WTC11 (cell line): ENCODE results near the gene BEX4. TPM values are rescaled to one million over a fixed set of nuclear protein-coding genes. Genes with fewer than 3 reads are reported as not detected.

ENCODE experiments used
- ATAC-seq: fragments of 200-7000 bp; cut with Tn5 transposase; 2 replicates; pipeline ENCODE4 v1.10.0; 2021; ENCODE audit warnings: mild to moderate bottlenecking, moderate library complexity
- CTCF ChIA-PET: fragments of 300-600 bp; sonication (Branson Sonifier 250); formaldehyde crosslinking; loops from one replicate; lab custom pipeline; 2021; ENCODE audit warnings: antibody characterized with exemption; lab: Charles Lee
- POLR2A ChIA-PET: fragments of 350-600 bp; sonication (Branson Sonifier 250); formaldehyde crosslinking; loops from one replicate; lab custom pipeline; 2021; ENCODE audit warnings: antibody characterized with exemption; lab: Charles Lee
- DNase-seq: peaks from one replicate; pipeline ENCODE4 v3.0.0; 2021; ENCODE audit warnings: low spot score
- H3K27ac Mint-ChIP-seq: 2 replicates; pipeline ENCODE4 v1.8.0; 2021; ENCODE audit warnings: mixed read lengths
- H3K27me3 Mint-ChIP-seq: 2 replicates; pipeline ENCODE4 v1.8.0; 2021; ENCODE audit warnings: low read depth, mild to moderate bottlenecking, moderate library complexity, mixed read lengths
- H3K36me3 Mint-ChIP-seq: 2 replicates; pipeline ENCODE4 v1.8.0; 2021; ENCODE audit warnings: mixed read lengths
- H3K4me1 Mint-ChIP-seq: 2 replicates; pipeline ENCODE4 v1.8.0; 2022; ENCODE audit warnings: mixed read lengths
- H3K4me3 Mint-ChIP-seq: 2 replicates; pipeline ENCODE4 v1.8.0; 2021; ENCODE audit warnings: mild to moderate bottlenecking, moderate library complexity, mixed read lengths
- H3K9me3 Mint-ChIP-seq: 2 replicates; pipeline ENCODE4 v1.8.0; 2021; ENCODE audit warnings: mixed read lengths
- CBFB ChIP-seq: sonication (generic); formaldehyde crosslinking; IDR thresholded peaks from 2 replicates; pipeline ENCODE4 v1.8.1; 2022; ENCODE audit warnings: mild to moderate bottlenecking, low read depth, missing genetic modification reagents
- CREB1 ChIP-seq: sonication (generic); formaldehyde crosslinking; IDR thresholded peaks from 2 replicates; pipeline ENCODE4 v1.8.0; 2023; ENCODE audit warnings: mild to moderate bottlenecking, missing genetic modification reagents
- GABPB1 ChIP-seq: sonication (generic); formaldehyde crosslinking; IDR thresholded peaks from 2 replicates; pipeline ENCODE4 v1.8.1; 2023; ENCODE audit warnings: mild to moderate bottlenecking, missing genetic modification reagents
- GTF2I ChIP-seq: fragments of 250-450 bp; sonication (Bioruptor Pico); conservative IDR thresholded peaks from 2 replicates; pipeline ENCODE4 v1.4.0; 2021; ENCODE audit warnings: mild to moderate bottlenecking
- KAT7 ChIP-seq: sonication (generic); formaldehyde crosslinking; IDR thresholded peaks from 2 replicates; pipeline ENCODE4 v1.8.1; 2023; ENCODE audit warnings: missing genetic modification reagents, mild to moderate bottlenecking, borderline replicate concordance
- NFE2L1 ChIP-seq: sonication (generic); formaldehyde crosslinking; IDR thresholded peaks from 2 replicates; pipeline ENCODE4 v1.8.1; 2023; ENCODE audit warnings: missing genetic modification reagents
- OVOL2 ChIP-seq: fragments of 250-450 bp; sonication (Bioruptor Pico); IDR thresholded peaks from 2 replicates; pipeline ENCODE4 v1.9.0; 2021; ENCODE audit warnings: mild to moderate bottlenecking, borderline replicate concordance
- PRDM15 ChIP-seq: sonication (generic); formaldehyde crosslinking; IDR thresholded peaks from 2 replicates; pipeline ENCODE4 v1.8.0; 2022; ENCODE audit warnings: missing genetic modification reagents
- ZNF121 ChIP-seq: sonication (generic); formaldehyde crosslinking; IDR thresholded peaks from 2 replicates; pipeline ENCODE4 v1.8.0; 2023; ENCODE audit warnings: missing genetic modification reagents
- ZNF232 ChIP-seq: sonication (generic); formaldehyde crosslinking; IDR thresholded peaks from 2 replicates; pipeline ENCODE4 v1.8.0; 2022; ENCODE audit warnings: mild to moderate bottlenecking, missing genetic modification reagents
- ZNF423 ChIP-seq: fragments of 250-450 bp; sonication (Bioruptor Pico); IDR thresholded peaks from 2 replicates; pipeline ENCODE4 v2.1.2; 2022; ENCODE audit warnings: mild to moderate bottlenecking, moderate library complexity
- total RNA-seq: library from RNA; stranded (reverse); gene quantifications from 3 replicates; pipeline ENCODE4 v1.2.3, GENCODE V29; 2021
- TF ChIP-seq, protein P1 (sequence below): fragments of 250-450 bp; sonication (Bioruptor Pico); IDR thresholded peaks from 2 replicates; pipeline ENCODE4 v1.8.0; 2021; ENCODE audit warnings: mild to moderate bottlenecking
- TF ChIP-seq, protein P2 (sequence below): sonication (generic); formaldehyde crosslinking; conservative IDR thresholded peaks from 2 replicates; pipeline ENCODE4 v1.8.1; 2022; ENCODE audit warnings: mild to moderate bottlenecking, missing genetic modification reagents
- TF ChIP-seq, protein P3 (sequence below): fragments of 250-450 bp; sonication (Bioruptor Pico); IDR thresholded peaks from 2 replicates; pipeline ENCODE4 v1.9.0; 2021; ENCODE audit warnings: mild to moderate bottlenecking, borderline replicate concordance

The BEX4 gene
- total RNA-seq, 1 experiment from 2014 or later: 57.9 TPM

- TF ChIP-seq, protein P1, sequence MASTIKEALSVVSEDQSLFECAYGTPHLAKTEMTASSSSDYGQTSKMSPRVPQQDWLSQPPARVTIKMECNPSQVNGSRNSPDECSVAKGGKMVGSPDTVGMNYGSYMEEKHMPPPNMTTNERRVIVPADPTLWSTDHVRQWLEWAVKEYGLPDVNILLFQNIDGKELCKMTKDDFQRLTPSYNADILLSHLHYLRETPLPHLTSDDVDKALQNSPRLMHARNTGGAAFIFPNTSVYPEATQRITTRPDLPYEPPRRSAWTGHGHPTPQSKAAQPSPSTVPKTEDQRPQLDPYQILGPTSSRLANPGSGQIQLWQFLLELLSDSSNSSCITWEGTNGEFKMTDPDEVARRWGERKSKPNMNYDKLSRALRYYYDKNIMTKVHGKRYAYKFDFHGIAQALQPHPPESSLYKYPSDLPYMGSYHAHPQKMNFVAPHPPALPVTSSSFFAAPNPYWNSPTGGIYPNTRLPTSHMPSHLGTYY: no peak
- TF ChIP-seq GABPB1 (no peak), PRDM15 (CRISPR knock-in tag) (no peak), CBFB (CRISPR knock-in tag) (no peak), KAT7 (no peak)
- TF ChIP-seq, protein P2, sequence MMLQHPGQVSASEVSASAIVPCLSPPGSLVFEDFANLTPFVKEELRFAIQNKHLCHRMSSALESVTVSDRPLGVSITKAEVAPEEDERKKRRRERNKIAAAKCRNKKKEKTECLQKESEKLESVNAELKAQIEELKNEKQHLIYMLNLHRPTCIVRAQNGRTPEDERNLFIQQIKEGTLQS (CRISPR knock-in tag): no peak
These were observed 36.1 kb downstream of the BEX4 start (continued) for GRCh38 chrX:103250977-103251376.

- CTCF ChIA-PET: interaction anchor here (1.5 to 2.0 kb wide), 2 partner anchors 42 to 210 kb away, joined by 4 to 9 read pairs; no protein-coding TSS in a partner anchor
- no peak for ATAC-seq
These were observed 38.7 kb downstream of the BEX4 start for GRCh38 chrX:103253608-103254007.

More at GRCh38 chrX:103253608-103254007, 38.7 kb downstream of the BEX4 start:
- Mint-ChIP-seq H3K27me3 (no peaks in the 10 kb centered on the region), H3K36me3 (peaks cover 7% of the 10 kb centered on the region), H3K4me1 (peaks cover 31% of the 10 kb centered on the region), H3K4me3 (peak overlapping the region; percentile 94), H3K9me3 (no peaks in the 10 kb centered on the region), H3K27ac (peak overlapping the region; percentile 99)
- TF ChIP-seq ZNF423 (CRISPR knock-in tag) (no peak), OVOL2 (no peak), ZNF121 (no peak), GTF2I (no peak), NFE2L1 (CRISPR knock-in tag) (no peak), GABPB1 (no peak), ZNF232 (CRISPR knock-in tag) (no peak), CREB1 (CRISPR knock-in tag) (no peak)
- TF ChIP-seq, protein P3, sequence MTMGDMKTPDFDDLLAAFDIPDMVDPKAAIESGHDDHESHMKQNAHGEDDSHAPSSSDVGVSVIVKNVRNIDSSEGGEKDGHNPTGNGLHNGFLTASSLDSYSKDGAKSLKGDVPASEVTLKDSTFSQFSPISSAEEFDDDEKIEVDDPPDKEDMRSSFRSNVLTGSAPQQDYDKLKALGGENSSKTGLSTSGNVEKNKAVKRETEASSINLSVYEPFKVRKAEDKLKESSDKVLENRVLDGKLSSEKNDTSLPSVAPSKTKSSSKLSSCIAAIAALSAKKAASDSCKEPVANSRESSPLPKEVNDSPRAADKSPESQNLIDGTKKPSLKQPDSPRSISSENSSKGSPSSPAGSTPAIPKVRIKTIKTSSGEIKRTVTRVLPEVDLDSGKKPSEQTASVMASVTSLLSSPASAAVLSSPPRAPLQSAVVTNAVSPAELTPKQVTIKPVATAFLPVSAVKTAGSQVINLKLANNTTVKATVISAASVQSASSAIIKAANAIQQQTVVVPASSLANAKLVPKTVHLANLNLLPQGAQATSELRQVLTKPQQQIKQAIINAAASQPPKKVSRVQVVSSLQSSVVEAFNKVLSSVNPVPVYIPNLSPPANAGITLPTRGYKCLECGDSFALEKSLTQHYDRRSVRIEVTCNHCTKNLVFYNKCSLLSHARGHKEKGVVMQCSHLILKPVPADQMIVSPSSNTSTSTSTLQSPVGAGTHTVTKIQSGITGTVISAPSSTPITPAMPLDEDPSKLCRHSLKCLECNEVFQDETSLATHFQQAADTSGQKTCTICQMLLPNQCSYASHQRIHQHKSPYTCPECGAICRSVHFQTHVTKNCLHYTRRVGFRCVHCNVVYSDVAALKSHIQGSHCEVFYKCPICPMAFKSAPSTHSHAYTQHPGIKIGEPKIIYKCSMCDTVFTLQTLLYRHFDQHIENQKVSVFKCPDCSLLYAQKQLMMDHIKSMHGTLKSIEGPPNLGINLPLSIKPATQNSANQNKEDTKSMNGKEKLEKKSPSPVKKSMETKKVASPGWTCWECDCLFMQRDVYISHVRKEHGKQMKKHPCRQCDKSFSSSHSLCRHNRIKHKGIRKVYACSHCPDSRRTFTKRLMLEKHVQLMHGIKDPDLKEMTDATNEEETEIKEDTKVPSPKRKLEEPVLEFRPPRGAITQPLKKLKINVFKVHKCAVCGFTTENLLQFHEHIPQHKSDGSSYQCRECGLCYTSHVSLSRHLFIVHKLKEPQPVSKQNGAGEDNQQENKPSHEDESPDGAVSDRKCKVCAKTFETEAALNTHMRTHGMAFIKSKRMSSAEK (CRISPR knock-in tag): no peak
- TF ChIP-seq, protein P2 (CRISPR knock-in tag): no peak
- no peak for DNase-seq
- POLR2A ChIA-PET: no interaction called here
